NAMALWA (cell line): ENCODE results near the gene PHC1.
"Not testable (repeated sequence)": the region's sequence is repeated elsewhere in the genome, so short reads cannot be mapped to it uniquely, and the experiment has no call there.

ENCODE experiments used
- DNase-seq: peaks from one replicate; pipeline ENCODE4 v3.0.0-alpha.2; 2015; ENCODE audit warnings: low spot score

Gene PHC1

GRCh38 chr12:8914033-8914715 lies at the start of gene PHC1:
Gene PHC1 (plus strand): TSS chr12:8914509. CDS start chr12:8917678, 3,169 bp downstream.
- DNase-seq: peak; percentile 82

- DNase-seq: no peak
These were observed 47.9 kb upstream of the PHC1 start for GRCh38 chr12:8866429-8866828.

GRCh38 chr12:8867009-8867408 lies 47.3 kb upstream of the PHC1 start:
- no peak for DNase-seq

GRCh38 chr12:8867786-8868185 lies 46.5 kb upstream of the PHC1 start:
- no peak for DNase-seq

- no peak for DNase-seq
These were observed 43.7 kb upstream of the PHC1 start for GRCh38 chr12:8870586-8870985.

- no peak for DNase-seq
These were observed 43.2 kb upstream of the PHC1 start for GRCh38 chr12:8871068-8871467.

GRCh38 chr12:8876887-8877286 lies 37.4 kb upstream of the PHC1 start:
- DNase-seq: no peak

GRCh38 chr12:8886502-8887284 lies 27.6 kb upstream of the PHC1 start:
- no peak for DNase-seq

- DNase-seq: no peak
These were observed 27.0 kb upstream of the PHC1 start for GRCh38 chr12:8887285-8887715.

GRCh38 chr12:8890313-8891085 lies 23.8 kb upstream of the PHC1 start:
- peak; percentile 88 for DNase-seq

- no peak for DNase-seq
These were observed 22.3 kb upstream of the PHC1 start for GRCh38 chr12:8891976-8892375.

- no peak for DNase-seq
These were observed 19.9 kb upstream of the PHC1 start for GRCh38 chr12:8894378-8894777.

- DNase-seq: no peak
These were observed 19.3 kb upstream of the PHC1 start for GRCh38 chr12:8894986-8895385.

GRCh38 chr12:8897081-8897480 lies 17.2 kb upstream of the PHC1 start:
- no peak for DNase-seq

GRCh38 chr12:8899830-8900229 lies 14.5 kb upstream of the PHC1 start:
- DNase-seq: no peak

GRCh38 chr12:8902703-8903102 lies 11.6 kb upstream of the PHC1 start:
- DNase-seq: not testable (repeated sequence)

GRCh38 chr12:8903646-8904045 lies 10.7 kb upstream of the PHC1 start:
- no peak for DNase-seq

GRCh38 chr12:8904665-8905064 lies 9.6 kb upstream of the PHC1 start:
- peak; percentile 20 for DNase-seq

- no peak for DNase-seq
These were observed 8.8 kb upstream of the PHC1 start for GRCh38 chr12:8905546-8905945.

- DNase-seq: no peak
These were observed 7.8 kb upstream of the PHC1 start for GRCh38 chr12:8906266-8907180.

- DNase-seq: no peak
These were observed 6.8 kb upstream of the PHC1 start for GRCh38 chr12:8907513-8907912.

GRCh38 chr12:8909752-8910151 lies 4.6 kb upstream of the PHC1 start:
- no peak for DNase-seq
